ENCODE measurements around the gene PXDN. TPM values are rescaled to one million over a fixed set of nuclear protein-coding genes. Genes with fewer than 3 reads are reported as not detected.
"Not testable (repeated sequence)": the region's sequence is repeated elsewhere in the genome, so short reads cannot be mapped to it uniquely, and the experiment has no call there.

Gene PXDN
- total RNA-seq, 1 experiment from 2014 or later: 0.25 TPM

- no peak for TF ChIP-seq CTCF (IDR thresholded peaks at IDR 0.05; ENCODE audit: insufficient read depth in 1 of 2, low read depth in 1 of 2, low read length in 1 of 2, severe bottlenecking in 1 of 2, unreplicated experiment in 1 of 2)
- Mint-ChIP-seq H3K27ac (ENCODE audit: unreplicated experiment) (no peak overlapping the region), H3K4me1 (ENCODE audit: low read depth, unreplicated experiment) (peaks cover 14% of the 10 kb centered on the region), H3K27me3 (ENCODE audit: insufficient read depth, unreplicated experiment) (no peaks in the 10 kb centered on the region), H3K9me3 (ENCODE audit: unreplicated experiment) (peaks cover 10% of the 10 kb centered on the region), H3K36me3 (ENCODE audit: insufficient read depth, unreplicated experiment) (no peaks in the 10 kb centered on the region), H3K4me3 (ENCODE audit: unreplicated experiment) (no peak overlapping the region)
- ChIA-PET CTCF (no interaction called here), POLR2A (no interaction called here)
- H3K4me3 ChIP-seq (ENCODE audit: low read depth, low read length): no peak overlapping the region
- DNase-seq: no peak
- intact Hi-C loops (cut with micrococcal nuclease; ENCODE audit: unreplicated experiment): no loop called here
- 0 out of 2 replicates have a peak, but pooled peaks cover 2% of the 10 kb centered on the region for H3K9me3 ChIP-seq
- no peaks in the 10 kb centered on the region for H3K27me3 ChIP-seq (replicated peaks; ENCODE audit: control insufficient read depth, insufficient read depth, low read length)
- peaks cover 14% of the 10 kb centered on the region for H3K4me1 ChIP-seq
- BruUV-seq (replicated peaks): no TSS peak
- no peaks in the 10 kb centered on the region for H3K36me3 ChIP-seq (ENCODE audit: control insufficient read depth, insufficient read depth, low read length)
These were observed 120.3 kb downstream of the PXDN start for GRCh38 chr2:1623906-1624445.

GRCh38 chr2:1622521-1623200 lies 121.7 kb downstream of the PXDN start:
- peaks cover 14% of the 10 kb centered on the region for H3K4me1 Mint-ChIP-seq (ENCODE audit: low read depth, unreplicated experiment)
- no TSS peak for BruUV-seq (replicated peaks)
- peaks cover 10% of the 10 kb centered on the region for H3K9me3 Mint-ChIP-seq (ENCODE audit: unreplicated experiment)
- H3K9me3 ChIP-seq: 0 out of 2 replicates have a peak, but pooled peaks cover 2% of the 10 kb centered on the region
- H3K27me3 Mint-ChIP-seq (ENCODE audit: insufficient read depth, unreplicated experiment): no peaks in the 10 kb centered on the region
- no peaks in the 10 kb centered on the region for H3K27me3 ChIP-seq (replicated peaks; ENCODE audit: control insufficient read depth, insufficient read depth, low read length)
- TF ChIP-seq CTCF (IDR thresholded peaks at IDR 0.05; ENCODE audit: insufficient read depth in 1 of 2, low read depth in 1 of 2, low read length in 1 of 2, severe bottlenecking in 1 of 2, unreplicated experiment in 1 of 2): no peak
- ChIA-PET POLR2A (no interaction called here), CTCF (no interaction called here)
- H3K36me3 Mint-ChIP-seq (ENCODE audit: insufficient read depth, unreplicated experiment): no peaks in the 10 kb centered on the region
- no peaks in the 10 kb centered on the region for H3K36me3 ChIP-seq (ENCODE audit: control insufficient read depth, insufficient read depth, low read length)
- H3K4me3 Mint-ChIP-seq (ENCODE audit: unreplicated experiment): no peak overlapping the region
- peaks cover 14% of the 10 kb centered on the region for H3K4me1 ChIP-seq
- no peak overlapping the region for H3K4me3 ChIP-seq (ENCODE audit: low read depth, low read length)
- intact Hi-C loops (cut with micrococcal nuclease; ENCODE audit: unreplicated experiment): no loop called here
- H3K27ac Mint-ChIP-seq (ENCODE audit: unreplicated experiment): no peak overlapping the region
- DNase-seq: no peak

- H3K4me3 Mint-ChIP-seq (ENCODE audit: unreplicated experiment); H3K27me3 ChIP-seq (replicated peaks; ENCODE audit: control insufficient read depth, insufficient read depth, low read length): not testable (repeated sequence)
These were observed 122.3 kb downstream of the PXDN start for GRCh38 chr2:1621976-1622375.

More at GRCh38 chr2:1621976-1622375, 122.3 kb downstream of the PXDN start:
- CTCF ChIA-PET; H3K36me3 Mint-ChIP-seq (ENCODE audit: insufficient read depth, unreplicated experiment); H3K4me3 ChIP-seq (ENCODE audit: low read depth, low read length); H3K36me3 ChIP-seq (ENCODE audit: control insufficient read depth, insufficient read depth, low read length); BruUV-seq (replicated peaks); intact Hi-C loops (cut with micrococcal nuclease; ENCODE audit: unreplicated experiment); DNase-seq; H3K27me3 Mint-ChIP-seq (ENCODE audit: insufficient read depth, unreplicated experiment); POLR2A ChIA-PET; H3K27ac Mint-ChIP-seq (ENCODE audit: unreplicated experiment); H3K9me3 ChIP-seq; H3K9me3 Mint-ChIP-seq (ENCODE audit: unreplicated experiment): not testable (repeated sequence)
- peaks cover 14% of the 10 kb centered on the region for H3K4me1 ChIP-seq
- H3K4me1 Mint-ChIP-seq (ENCODE audit: low read depth, unreplicated experiment): peaks cover 14% of the 10 kb centered on the region
